A673 (cell line): Measurements from ENCODE around the gene RPS6KA5.

Source experiments
- EZH2 ChIP-seq: fragments of 200-600 bp; sonication (generic); IDR thresholded peaks from 2 replicates; pipeline ENCODE4 v1.6.1; 2017; ENCODE audit warnings: borderline replicate concordance, low read depth, mild to moderate bottlenecking, mixed read lengths, antibody characterized with exemption, low read length; ENCODE audit not compliant: poor library complexity, severe bottlenecking
- TF ChIP-seq, protein P1 (sequence below): fragments of 300-800, 200-600 bp; sonication (generic); conservative IDR thresholded peaks from 2 replicates; pipeline ENCODE4 v1.5.1; 2017; ENCODE audit warnings: low read depth, mild to moderate bottlenecking, antibody characterized with exemption, low read length, moderate library complexity, mixed read lengths

DNA sequence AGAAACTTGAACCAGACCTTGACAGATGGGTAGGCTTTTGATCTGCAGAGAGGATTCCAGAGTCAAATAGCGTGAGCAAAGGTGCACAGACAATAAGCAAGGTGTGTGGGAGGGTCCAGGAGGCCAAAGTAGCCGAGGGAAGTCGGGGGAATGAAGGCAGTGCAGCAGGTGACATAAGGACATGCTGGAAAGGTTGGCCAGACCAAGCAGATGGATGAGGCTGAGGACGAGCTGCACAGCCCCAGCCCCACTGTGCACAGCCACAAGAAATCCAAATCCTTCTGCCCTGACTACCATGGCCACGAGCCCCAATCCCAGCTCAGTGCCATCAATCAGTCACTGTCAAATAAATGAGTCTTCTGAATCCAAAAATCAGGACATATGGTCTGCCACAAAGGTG is 249.6 kb downstream of the RPS6KA5 start:
- TF ChIP-seq, protein P1, sequence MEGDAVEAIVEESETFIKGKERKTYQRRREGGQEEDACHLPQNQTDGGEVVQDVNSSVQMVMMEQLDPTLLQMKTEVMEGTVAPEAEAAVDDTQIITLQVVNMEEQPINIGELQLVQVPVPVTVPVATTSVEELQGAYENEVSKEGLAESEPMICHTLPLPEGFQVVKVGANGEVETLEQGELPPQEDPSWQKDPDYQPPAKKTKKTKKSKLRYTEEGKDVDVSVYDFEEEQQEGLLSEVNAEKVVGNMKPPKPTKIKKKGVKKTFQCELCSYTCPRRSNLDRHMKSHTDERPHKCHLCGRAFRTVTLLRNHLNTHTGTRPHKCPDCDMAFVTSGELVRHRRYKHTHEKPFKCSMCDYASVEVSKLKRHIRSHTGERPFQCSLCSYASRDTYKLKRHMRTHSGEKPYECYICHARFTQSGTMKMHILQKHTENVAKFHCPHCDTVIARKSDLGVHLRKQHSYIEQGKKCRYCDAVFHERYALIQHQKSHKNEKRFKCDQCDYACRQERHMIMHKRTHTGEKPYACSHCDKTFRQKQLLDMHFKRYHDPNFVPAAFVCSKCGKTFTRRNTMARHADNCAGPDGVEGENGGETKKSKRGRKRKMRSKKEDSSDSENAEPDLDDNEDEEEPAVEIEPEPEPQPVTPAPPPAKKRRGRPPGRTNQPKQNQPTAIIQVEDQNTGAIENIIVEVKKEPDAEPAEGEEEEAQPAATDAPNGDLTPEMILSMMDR: no peak
- no peak for TF ChIP-seq EZH2
